ELF-1 (cell line): ENCODE measurements around the gene MVB12B.

Experiments
- DNase-seq: peaks from one replicate; pipeline ENCODE4 v3.0.0-alpha.2; 2016; ENCODE audit warnings: low read depth, low spot score

The MVB12B gene

GRCh38 chr9:126491568-126491879 is 164.9 kb downstream of the MVB12B start:
- DNase-seq: no peak

GRCh38 chr9:126491949-126492348 is 165.3 kb downstream of the MVB12B start:
- DNase-seq: no peak

GRCh38 chr9:126494264-126494663 is 167.6 kb downstream of the MVB12B start:
- no peak for DNase-seq

- DNase-seq: no peak
Measured at GRCh38 chr9:126494746-126495145, 168.1 kb downstream of the MVB12B start.

GRCh38 chr9:126495411-126496180 is 169.0 kb downstream of the MVB12B start:
- no peak for DNase-seq

GRCh38 chr9:126496181-126496576 is 169.6 kb downstream of the MVB12B start:
- no peak for DNase-seq

GRCh38 chr9:126496781-126497659 is 170.4 kb downstream of the MVB12B start:
- DNase-seq: no peak

- no peak for DNase-seq
Measured at GRCh38 chr9:126497660-126498275, 171.1 kb downstream of the MVB12B start.

- no peak for DNase-seq
Measured at GRCh38 chr9:126498331-126498730, 171.7 kb downstream of the MVB12B start.

GRCh38 chr9:126499005-126499910 is 172.6 kb downstream of the MVB12B start:
- peak; percentile 74 for DNase-seq

GRCh38 chr9:126499911-126500599 is 173.4 kb downstream of the MVB12B start:
- peak; percentile 35 for DNase-seq

- peak; percentile 97 for DNase-seq
Measured at GRCh38 chr9:126500600-126501382, 174.2 kb downstream of the MVB12B start.

GRCh38 chr9:126501383-126502331 is 175.0 kb downstream of the MVB12B start:
- no peak for DNase-seq

GRCh38 chr9:126502417-126503332 is 176.0 kb downstream of the MVB12B start:
- peak; percentile 55 for DNase-seq

- DNase-seq: no peak
Measured at GRCh38 chr9:126503333-126504085, 176.9 kb downstream of the MVB12B start.

GRCh38 chr9:126504086-126504976 is 177.7 kb downstream of the MVB12B start:
- DNase-seq: no peak
